GM18511 (cell line): ENCODE data around the gene WNT4.

Experiments used
- ATAC-seq: cut with Tn5 transposase; IDR thresholded peaks from one replicate; pipeline ENCODE4 v1.9.1; 2021; ENCODE audit warnings: mild to moderate bottlenecking, moderate library complexity; ENCODE audit not compliant: unreplicated experiment

The WNT4 gene

GRCh38 chr1:22132517-22133235, 10.2 kb downstream of the WNT4 start:
- no peak for ATAC-seq

- no peak for ATAC-seq
Observed at GRCh38 chr1:22131875-22132486, 10.9 kb downstream of the WNT4 start.

- no peak for ATAC-seq
Observed at GRCh38 chr1:22131062-22131461, 11.8 kb downstream of the WNT4 start.

- no peak for ATAC-seq
Observed at GRCh38 chr1:22129501-22130117, 13.3 kb downstream of the WNT4 start.

- ATAC-seq, result no peak
Observed at GRCh38 chr1:22128392-22128791, 14.5 kb downstream of the WNT4 start.

- no peak for ATAC-seq
Observed at GRCh38 chr1:22127731-22128130, 15.2 kb downstream of the WNT4 start.

- ATAC-seq, result no peak
Observed at GRCh38 chr1:22127248-22127647, 15.6 kb downstream of the WNT4 start.

GRCh38 chr1:22126531-22126930, 16.4 kb downstream of the WNT4 start:
- ATAC-seq, result no peak

GRCh38 chr1:22124592-22125229, 18.2 kb downstream of the WNT4 start:
- ATAC-seq, result no peak

- ATAC-seq, result no peak
Observed at GRCh38 chr1:22123901-22124404, 18.9 kb downstream of the WNT4 start.

GRCh38 chr1:22123071-22123390, 19.9 kb downstream of the WNT4 start:
- no peak for ATAC-seq

- no peak for ATAC-seq
Observed at GRCh38 chr1:22122273-22123070, 20.4 kb downstream of the WNT4 start.

- no peak for ATAC-seq
Observed at GRCh38 chr1:22121421-22121911, 21.4 kb downstream of the WNT4 start.

- no peak for ATAC-seq
Observed at GRCh38 chr1:22120469-22120790, 22.5 kb downstream of the WNT4 start.

GRCh38 chr1:22119626-22120468, 23.1 kb downstream of the WNT4 start:
- ATAC-seq, result no peak

GRCh38 chr1:22118291-22118992, 24.5 kb downstream of the WNT4 start:
- no peak for ATAC-seq

GRCh38 chr1:22117851-22118250, 25.0 kb downstream of the WNT4 start:
- no peak for ATAC-seq

GRCh38 chr1:22117238-22117637, 25.7 kb downstream of the WNT4 start:
- no peak for ATAC-seq

GRCh38 chr1:22115286-22115685, 27.6 kb downstream of the WNT4 start:
- ATAC-seq, result no peak
